Measurements from ENCODE around the gene TP63.
A peak's percentile ranks its signal among the peaks of the same experiment; 100 is the strongest.

The TP63 gene

GRCh38 chr3:189914799-189915198 is 283.6 kb downstream of the TP63 start:
- no peak for DNase-seq (ENCODE audit: insufficient read length)
- FAIRE-seq, result no peak
- TF ChIP-seq TAF1 (IDR thresholded peaks at IDR 0.05; ENCODE audit: borderline replicate concordance, low read depth, low read length), result no peak
- no peak for TF ChIP-seq POLR2AphosphoS5 (IDR thresholded peaks at IDR 0.05; ENCODE audit: low read depth, low read length)
- no peak for TF ChIP-seq POLR2A (IDR thresholded peaks at IDR 0.05; ENCODE audit: low read depth, low read length)

GRCh38 chr3:189921770-189922169 is 290.6 kb downstream of the TP63 start:
- DNase-seq (ENCODE audit: insufficient read length) (no peak), FAIRE-seq (no peak)
- no peak for TF ChIP-seq TAF1 (IDR thresholded peaks at IDR 0.05; ENCODE audit: borderline replicate concordance, low read depth, low read length)
- no peak for TF ChIP-seq POLR2AphosphoS5 (IDR thresholded peaks at IDR 0.05; ENCODE audit: low read depth, low read length)
- no peak for TF ChIP-seq POLR2A (IDR thresholded peaks at IDR 0.05; ENCODE audit: low read depth, low read length)

GRCh38 chr3:189927975-189928895 is 297.0 kb downstream of the TP63 start:
- DNase-seq (ENCODE audit: insufficient read length) (no peak), FAIRE-seq (peak; percentile 80)
- TF ChIP-seq TAF1 (IDR thresholded peaks at IDR 0.05; ENCODE audit: borderline replicate concordance, low read depth, low read length) (no peak), POLR2A (IDR thresholded peaks at IDR 0.05; ENCODE audit: low read depth, low read length) (no peak), POLR2AphosphoS5 (IDR thresholded peaks at IDR 0.05; ENCODE audit: low read depth, low read length) (no peak)

GRCh38 chr3:189936201-189936945 is 305.2 kb downstream of the TP63 start:
- no peak for FAIRE-seq
- DNase-seq (ENCODE audit: insufficient read length), result no peak
- TF ChIP-seq POLR2A (IDR thresholded peaks at IDR 0.05; ENCODE audit: low read depth, low read length), result no peak
- no peak for TF ChIP-seq POLR2AphosphoS5 (IDR thresholded peaks at IDR 0.05; ENCODE audit: low read depth, low read length)
- no peak for TF ChIP-seq TAF1 (IDR thresholded peaks at IDR 0.05; ENCODE audit: borderline replicate concordance, low read depth, low read length)

- DNase-seq (ENCODE audit: insufficient read length) (no peak), FAIRE-seq (no peak)
- TF ChIP-seq POLR2AphosphoS5 (IDR thresholded peaks at IDR 0.05; ENCODE audit: low read depth, low read length) (no peak), POLR2A (IDR thresholded peaks at IDR 0.05; ENCODE audit: low read depth, low read length) (no peak), TAF1 (IDR thresholded peaks at IDR 0.05; ENCODE audit: borderline replicate concordance, low read depth, low read length) (no peak)
Measured at GRCh38 chr3:189937302-189938127, 306.3 kb downstream of the TP63 start.

GRCh38 chr3:189941125-189941524 is 309.9 kb downstream of the TP63 start:
- FAIRE-seq (no peak), DNase-seq (ENCODE audit: insufficient read length) (no peak)
- TF ChIP-seq POLR2A (IDR thresholded peaks at IDR 0.05; ENCODE audit: low read depth, low read length), result no peak
- no peak for TF ChIP-seq POLR2AphosphoS5 (IDR thresholded peaks at IDR 0.05; ENCODE audit: low read depth, low read length)
- TF ChIP-seq TAF1 (IDR thresholded peaks at IDR 0.05; ENCODE audit: borderline replicate concordance, low read depth, low read length), result no peak

- no peak for DNase-seq (ENCODE audit: insufficient read length)
- no peak for FAIRE-seq
- TF ChIP-seq POLR2AphosphoS5 (IDR thresholded peaks at IDR 0.05; ENCODE audit: low read depth, low read length), result no peak
- no peak for TF ChIP-seq TAF1 (IDR thresholded peaks at IDR 0.05; ENCODE audit: borderline replicate concordance, low read depth, low read length)
- TF ChIP-seq POLR2A (IDR thresholded peaks at IDR 0.05; ENCODE audit: low read depth, low read length), result no peak
Measured at GRCh38 chr3:189941679-189942078, 310.5 kb downstream of the TP63 start.

- no peak for DNase-seq (ENCODE audit: insufficient read length)
- peak; percentile 27 for FAIRE-seq
- TF ChIP-seq POLR2AphosphoS5 (IDR thresholded peaks at IDR 0.05; ENCODE audit: low read depth, low read length), result no peak
- TF ChIP-seq POLR2A (IDR thresholded peaks at IDR 0.05; ENCODE audit: low read depth, low read length), result no peak
- TF ChIP-seq TAF1 (IDR thresholded peaks at IDR 0.05; ENCODE audit: borderline replicate concordance, low read depth, low read length), result no peak
Measured at GRCh38 chr3:189942948-189943347, 311.8 kb downstream of the TP63 start.

- DNase-seq (ENCODE audit: insufficient read length), result no peak
- no peak for TF ChIP-seq POLR2AphosphoS5 (IDR thresholded peaks at IDR 0.05; ENCODE audit: low read depth, low read length)
- TF ChIP-seq TAF1 (IDR thresholded peaks at IDR 0.05; ENCODE audit: borderline replicate concordance, low read depth, low read length), result no peak
- no peak for TF ChIP-seq POLR2A (IDR thresholded peaks at IDR 0.05; ENCODE audit: low read depth, low read length)
- no peak for FAIRE-seq
Measured at GRCh38 chr3:189944285-189945145, 313.3 kb downstream of the TP63 start.
